GM12872 (cell line): ENCODE measurements around the gene MT1B.

Experiments
- TF ChIP-seq, protein P1 (sequence below): IDR thresholded peaks from 3 replicates; pipeline ENCODE4 v1.5.1; 2011; ENCODE audit warnings: low read depth, mild to moderate bottlenecking, low read length, moderate library complexity; ENCODE audit not compliant: insufficient read depth

MT1B gene

GRCh38 chr16:56670620-56670934, 18.9 kb downstream of the MT1B start:
- TF ChIP-seq, protein P1, sequence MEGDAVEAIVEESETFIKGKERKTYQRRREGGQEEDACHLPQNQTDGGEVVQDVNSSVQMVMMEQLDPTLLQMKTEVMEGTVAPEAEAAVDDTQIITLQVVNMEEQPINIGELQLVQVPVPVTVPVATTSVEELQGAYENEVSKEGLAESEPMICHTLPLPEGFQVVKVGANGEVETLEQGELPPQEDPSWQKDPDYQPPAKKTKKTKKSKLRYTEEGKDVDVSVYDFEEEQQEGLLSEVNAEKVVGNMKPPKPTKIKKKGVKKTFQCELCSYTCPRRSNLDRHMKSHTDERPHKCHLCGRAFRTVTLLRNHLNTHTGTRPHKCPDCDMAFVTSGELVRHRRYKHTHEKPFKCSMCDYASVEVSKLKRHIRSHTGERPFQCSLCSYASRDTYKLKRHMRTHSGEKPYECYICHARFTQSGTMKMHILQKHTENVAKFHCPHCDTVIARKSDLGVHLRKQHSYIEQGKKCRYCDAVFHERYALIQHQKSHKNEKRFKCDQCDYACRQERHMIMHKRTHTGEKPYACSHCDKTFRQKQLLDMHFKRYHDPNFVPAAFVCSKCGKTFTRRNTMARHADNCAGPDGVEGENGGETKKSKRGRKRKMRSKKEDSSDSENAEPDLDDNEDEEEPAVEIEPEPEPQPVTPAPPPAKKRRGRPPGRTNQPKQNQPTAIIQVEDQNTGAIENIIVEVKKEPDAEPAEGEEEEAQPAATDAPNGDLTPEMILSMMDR, result no peak

- TF ChIP-seq, protein P1, result no peak
Measured at GRCh38 chr16:56672761-56673536, 21.3 kb downstream of the MT1B start.

GRCh38 chr16:56673921-56674320, 22.2 kb downstream of the MT1B start:
- TF ChIP-seq, protein P1, result 0 out of 3 replicates have a peak, but pooled peaks have one; percentile 28

- TF ChIP-seq, protein P1, result no peak
Measured at GRCh38 chr16:56675685-56676210, 24.1 kb downstream of the MT1B start.

DNA sequence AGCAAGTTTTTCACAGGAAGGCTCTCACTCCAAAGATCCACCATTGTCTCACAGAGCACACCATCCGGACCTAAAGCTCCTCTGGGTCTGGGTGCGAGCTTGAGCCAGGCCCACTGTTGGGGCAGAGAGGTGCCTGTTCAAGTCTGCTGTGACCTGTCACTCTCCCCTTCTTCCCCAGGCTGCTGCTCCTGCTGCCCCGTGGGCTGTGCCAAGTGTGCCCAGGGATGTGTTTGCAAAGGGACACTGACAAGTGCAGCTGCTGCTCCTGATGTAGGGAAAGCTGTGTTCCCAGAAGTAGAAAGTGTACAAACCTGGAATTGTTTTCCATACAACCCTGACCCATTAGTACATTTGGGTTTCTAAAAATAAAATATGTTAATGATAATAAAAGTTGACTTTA, 25.8 kb downstream of the MT1B start:
- TF ChIP-seq, protein P1, result no peak

DNA sequence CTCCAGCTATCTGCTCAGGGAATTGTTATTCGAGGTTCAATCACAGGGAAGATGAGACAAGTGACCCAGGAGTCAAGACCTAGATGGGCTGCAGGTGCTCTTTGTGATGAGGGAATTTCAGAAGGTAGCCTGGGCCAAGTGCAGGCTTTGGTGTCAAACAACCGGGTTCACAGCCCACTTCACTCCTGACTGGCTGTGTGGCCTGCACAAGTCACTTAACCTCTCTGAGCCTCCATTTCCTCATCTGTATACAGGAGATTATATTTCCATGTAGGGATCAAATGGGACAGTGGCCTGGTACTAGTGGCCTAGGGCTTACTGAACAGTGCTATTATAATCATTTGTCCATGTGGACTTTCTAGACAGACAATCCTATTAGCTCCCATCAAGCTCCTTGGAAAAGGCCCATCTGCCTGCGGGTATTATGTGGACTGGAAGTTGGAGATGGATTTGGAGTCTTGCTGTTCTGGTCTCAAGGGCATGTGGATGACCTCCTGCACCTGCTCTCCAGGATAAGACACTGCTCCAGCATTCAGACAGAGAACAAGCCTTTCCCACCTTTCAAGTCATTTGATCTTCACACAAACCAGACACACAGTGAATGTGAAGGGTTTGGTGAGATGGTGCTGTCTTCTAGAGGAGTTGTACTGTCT, 27.5 kb downstream of the MT1B start:
- TF ChIP-seq, protein P1, result no peak

DNA sequence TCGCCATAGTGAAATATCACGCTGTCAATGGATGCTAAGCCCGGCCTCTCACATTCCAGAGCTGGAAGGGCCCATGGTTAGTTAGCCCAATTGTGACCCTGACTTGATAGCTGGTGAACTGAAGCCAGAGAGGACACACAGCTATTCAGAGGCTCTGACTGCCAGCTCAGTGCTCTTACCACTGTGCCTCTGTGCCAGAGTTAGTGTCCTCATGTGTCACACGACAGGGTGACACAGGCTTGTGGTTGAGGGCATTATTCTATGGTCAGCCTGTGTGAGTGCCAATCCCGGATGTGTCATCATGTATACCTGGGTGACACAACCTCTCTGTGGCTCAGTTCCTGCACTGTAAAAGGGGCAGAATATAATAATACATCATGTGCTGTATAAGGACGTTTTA, 28.1 kb downstream of the MT1B start:
- TF ChIP-seq, protein P1, result no peak
